Endothelial cell of umbilical vein (primary cell): Measurements from ENCODE around the gene SAPCD2. TPM values are rescaled to one million over a fixed set of nuclear protein-coding genes. Genes with fewer than 3 reads are reported as not detected.

Experiments used
- BruUV-seq: library from RNA; stranded (reverse); fragments of 400-500 nt; replicated peaks from 2 replicates; lab custom pipeline; 2021; lab: Mats Ljungman, UMichigan
- CTCF ChIA-PET: fragments of 300-600, 350-600 bp; sonication (Branson Sonifier 250); formaldehyde crosslinking; loops from one replicate; lab custom pipeline; 2021; ENCODE audit warnings: antibody characterized with exemption, inconsistent platforms; lab: Charles Lee
- POLR2A ChIA-PET: fragments of 300-600, 350-600 bp; sonication (Branson Sonifier 250); formaldehyde crosslinking; loops from one replicate; lab custom pipeline; 2021; ENCODE audit warnings: antibody characterized with exemption, inconsistent platforms; lab: Charles Lee
- DNase-seq: peaks from one replicate; pipeline ENCODE4 v3.0.0-alpha.2; 2011; ENCODE audit warnings: low read depth, low spot score
- FAIRE-seq: peaks from 2 replicates; lab custom pipeline; 2011; peaks lifted over from hg19 to GRCh38; lab: Jason Lieb, UNC
- H2AFZ ChIP-seq: 2 replicates; pipeline ENCODE4 v1.6.0; 2012; ENCODE audit warnings: low read depth, low read length, control low read depth, inconsistent platforms
- H3K27ac ChIP-seq: 2 replicates; pipeline ENCODE4 v1.5.1; 2011; ENCODE audit warnings: low read depth, mild to moderate bottlenecking, control low read depth, low read length, moderate library complexity; ENCODE audit not compliant: insufficient read depth
- H3K27me3 ChIP-seq, 2 experiments: 2 replicates each; pipeline versions ENCODE4 v1.6.0 to v1.6.1; 2011; ENCODE audit warnings: low read length in 2 of 2, mixed read lengths in 1 of 2; ENCODE audit not compliant: control insufficient read depth in 2 of 2, insufficient read depth in 2 of 2
- H3K36me3 ChIP-seq, 2 experiments: 2 replicates in 1 of 2; 3 replicates in 1 of 2; pipeline ENCODE4 v1.5.1; 2011; ENCODE audit warnings: low read length in 2 of 2, mild to moderate bottlenecking in 1 of 2, moderate library complexity in 1 of 2; ENCODE audit not compliant: control insufficient read depth in 2 of 2, insufficient read depth in 2 of 2; ENCODE audit errors: extremely low read depth in 1 of 2
- H3K4me1 ChIP-seq: 3 replicates; pipeline ENCODE4 v1.5.1; 2011; ENCODE audit warnings: mild to moderate bottlenecking, low read length; ENCODE audit not compliant: control insufficient read depth, insufficient read depth; ENCODE audit errors: extremely low read depth
- H3K4me2 ChIP-seq: 2 replicates; pipeline ENCODE4 v1.6.1; 2011; ENCODE audit warnings: low read length, control low read depth, mixed read lengths; ENCODE audit not compliant: insufficient read depth
- H3K4me3 ChIP-seq, 3 experiments: fragments of 200-600 bp in 1 of 3; sonication (generic), shearing (Covaris generic) in 1 of 3; replicated peaks in 1 of 3; 2 replicates each; pipeline ENCODE4 v1.5.1; 2011 to 2016; ENCODE audit warnings: control low read depth in 3 of 3, low read length in 3 of 3, mild to moderate bottlenecking in 2 of 3, inconsistent platforms in 1 of 3, low read depth in 1 of 3, moderate library complexity in 1 of 3; ENCODE audit not compliant: insufficient read depth in 1 of 3
- H3K79me2 ChIP-seq: 2 replicates; pipeline ENCODE4 v1.6.0; 2012; ENCODE audit warnings: low read length, inconsistent platforms; ENCODE audit not compliant: control insufficient read depth, insufficient read depth
- H3K9ac ChIP-seq: replicated peaks from 2 replicates; pipeline ENCODE3; 2011; ENCODE audit warnings: low read length, control low read depth; ENCODE audit not compliant: insufficient read depth; ENCODE audit errors: extremely low read depth
- H3K9me1 ChIP-seq: replicated peaks from 3 replicates; pipeline ENCODE4 v1.6.0; 2011; ENCODE audit warnings: mild to moderate bottlenecking, low read length; ENCODE audit not compliant: control insufficient read depth, insufficient read depth; ENCODE audit errors: extremely low read depth
- H3K9me3 ChIP-seq: replicated peaks from 2 replicates; pipeline ENCODE4 v1.5.1; 2012; ENCODE audit warnings: low read length, inconsistent platforms; ENCODE audit not compliant: control insufficient read depth, insufficient read depth
- H4K20me1 ChIP-seq: replicated peaks from 2 replicates; pipeline ENCODE3; 2011; ENCODE audit warnings: mild to moderate bottlenecking, low read length; ENCODE audit not compliant: control insufficient read depth, insufficient read depth; ENCODE audit errors: extremely low read depth
- EZH2 ChIP-seq: IDR thresholded peaks from 2 replicates; pipeline ENCODE4 v1.6.1; 2012; ENCODE audit warnings: borderline replicate concordance, low read depth, mild to moderate bottlenecking, moderate library complexity, low read length, inconsistent platforms; ENCODE audit not compliant: severe bottlenecking
- FOS ChIP-seq: IDR thresholded peaks from 2 replicates; pipeline ENCODE4 v1.6.1; 2011; ENCODE audit warnings: mild to moderate bottlenecking, low read length, moderate library complexity, borderline replicate concordance; ENCODE audit not compliant: insufficient read depth
- JUN ChIP-seq: IDR thresholded peaks from 2 replicates; pipeline ENCODE4 v1.6.1; 2011; ENCODE audit warnings: borderline replicate concordance, low read depth; ENCODE audit not compliant: insufficient read length, insufficient read depth
- MYC ChIP-seq: IDR thresholded peaks from one replicate; pipeline ENCODE4 v1.6.1; 2011; ENCODE audit warnings: mild to moderate bottlenecking, low read depth, low read length
- POLR2A ChIP-seq: IDR thresholded peaks from 2 replicates; pipeline ENCODE4 v1.6.1; 2012; ENCODE audit warnings: low read depth, mild to moderate bottlenecking, control low read depth, low read length
- POLR2AphosphoS5 ChIP-seq: IDR thresholded peaks from 2 replicates; pipeline ENCODE4 v1.6.1; 2012; ENCODE audit warnings: low read depth, mild to moderate bottlenecking, control low read depth, low read length, moderate library complexity; ENCODE audit not compliant: insufficient read depth
- dilution Hi-C: fragments of 300-500 bp; cut with MboI; formaldehyde crosslinking; loops from one replicate; pipeline ENCODE4 v1.15.0; 2019; ENCODE audit warnings: low sequenced_read_pairs; ENCODE audit not compliant: extremely low pct_ligation_motif_present
- intact Hi-C: fragments of 100-400 bp; cut with micrococcal nuclease; formaldehyde crosslinking; loops from one replicate; pipeline ENCODE4 v1.10.0; 2022
- polyA plus RNA-seq, 4 experiments: library from polyadenylated mRNA; depleted of rRNA in 3 of 4; stranded (reverse) in 3 of 4; unstranded in 1 of 4; fragments of >200 nt; gene quantifications; 2 replicates each; pipeline versions ENCODE4 v1.2.1 to v1.2.3, GENCODE V29; 2011 to 2012; ENCODE audit warnings: missing spikeins in 1 of 4
- total RNA-seq: library from RNA; stranded (reverse); gene quantifications from 2 replicates; pipeline ENCODE4 v1.2.3, GENCODE V29; 2021

The SAPCD2 gene
- total and polyA plus RNA-seq, 2 donors (not counting 3 experiments of a cell fraction or from before 2014, with no cell fraction given): 11.5 to 27.8 TPM

GRCh38 chr9:137057545-137057944 lies 12.8 kb downstream of the SAPCD2 start:
- no peak for DNase-seq
- TF ChIP-seq JUN: no peak
- H3K4me3 ChIP-seq: no peak overlapping the region
- no peaks in the 10 kb centered on the region for H3K4me1 ChIP-seq
- H3K9me3 ChIP-seq: no peaks in the 10 kb centered on the region
- dilution Hi-C loops (no loop called here), intact Hi-C loops (no loop called here)
- no peak overlapping the region for H3K9ac ChIP-seq
- no peak overlapping the region for H3K4me2 ChIP-seq
- no peaks in the 10 kb centered on the region for H3K79me2 ChIP-seq
- H3K27ac ChIP-seq: no peak overlapping the region
- H2AFZ ChIP-seq: no peak overlapping the region
- H4K20me1 ChIP-seq: no peaks in the 10 kb centered on the region
- H3K36me3 ChIP-seq: no peaks in the 10 kb centered on the region
- no TSS peak for BruUV-seq
- H3K9me1 ChIP-seq: no peaks in the 10 kb centered on the region
- POLR2A ChIA-PET: no interaction called here
- no peak for FAIRE-seq
- H3K27me3 ChIP-seq: peaks cover 7 to 17% of the 10 kb centered on the region in 2 experiments
- CTCF ChIA-PET: interaction anchor here (2.3 to 7.4 kb wide), 2 partner anchors 8 to 11 kb away, joined by 12 to 50 read pairs; partner anchors contain the start of gene NPDC1

GRCh38 chr9:137056739-137057415 lies 13.5 kb downstream of the SAPCD2 start:
- H3K4me3 ChIP-seq: no peak overlapping the region
- H3K79me2 ChIP-seq: no peaks in the 10 kb centered on the region
- H3K36me3 ChIP-seq: no peaks in the 10 kb centered on the region
- ChIA-PET POLR2A (interaction anchor here (0.6 kb wide), 1 partner anchor 186 kb away, joined by 3 read pairs; no protein-coding TSS in a partner anchor), CTCF (interaction anchor here (1.3 to 7.4 kb wide), 6 partner anchors 7 to 180 kb away, joined by 3 to 50 read pairs (median 13); partner anchors contain the start of genes NPDC1 and SAPCD2)
- no peaks in the 10 kb centered on the region for H3K9me3 ChIP-seq
- no peak for TF ChIP-seq EZH2
- no peak for TF ChIP-seq POLR2A
- no peak for TF ChIP-seq MYC
- no peak for TF ChIP-seq FOS
- no peak for TF ChIP-seq POLR2AphosphoS5
- no peaks in the 10 kb centered on the region for H3K9me1 ChIP-seq
- H3K27me3 ChIP-seq: peaks cover 8 to 17% of the 10 kb centered on the region in 2 experiments
- H3K4me1 ChIP-seq: no peaks in the 10 kb centered on the region
- no peaks in the 10 kb centered on the region for H4K20me1 ChIP-seq
- no TSS peak for BruUV-seq
- no peak overlapping the region for H3K27ac ChIP-seq
- H2AFZ ChIP-seq: no peak overlapping the region
- intact Hi-C loops: no loop called here
- dilution Hi-C loops: no loop called here
- FAIRE-seq: no peak
- H3K9ac ChIP-seq: no peak overlapping the region
- H3K4me2 ChIP-seq: no peak overlapping the region
- no peak for DNase-seq
